Stimulated activated CD4-positive, alpha-beta T cell treated with anti-CD3 and anti-CD28 coated beads, Interleukin-2, amount 100 ng/mL, for 4 hours (primary cell): ENCODE results near the gene BSN.

Experiments
- DNase-seq: peaks from one replicate; pipeline ENCODE4 v3.0.0-alpha.2; 2020; ENCODE audit warnings: low read depth

The BSN gene

GRCh38 chr3:49553692-49554632 lies at the start of gene BSN:
BSN (plus strand) TSS chr3:49554477; CDS start chr3:49554603, 126 bp downstream.
- DNase-seq: peak; percentile 85

- DNase-seq: no peak
Observed at GRCh38 chr3:49506906-49507305, 47.4 kb upstream of the BSN start.

GRCh38 chr3:49509028-49509561 lies 45.2 kb upstream of the BSN start:
- DNase-seq: no peak

- no peak for DNase-seq
Observed at GRCh38 chr3:49511639-49512038, 42.6 kb upstream of the BSN start.

GRCh38 chr3:49512781-49513355 lies 41.4 kb upstream of the BSN start:
- DNase-seq: no peak

GRCh38 chr3:49513494-49514124 lies 40.7 kb upstream of the BSN start:
- no peak for DNase-seq

- DNase-seq: no peak
Observed at GRCh38 chr3:49518016-49518415, 36.3 kb upstream of the BSN start.

GRCh38 chr3:49518441-49518840 lies 35.8 kb upstream of the BSN start:
- no peak for DNase-seq

GRCh38 chr3:49519296-49519695 lies 35.0 kb upstream of the BSN start:
- no peak for DNase-seq

GRCh38 chr3:49519916-49520385 lies 34.3 kb upstream of the BSN start:
- DNase-seq: no peak

- no peak for DNase-seq
Observed at GRCh38 chr3:49523756-49524747, 30.2 kb upstream of the BSN start.

- no peak for DNase-seq
Observed at GRCh38 chr3:49529567-49529966, 24.7 kb upstream of the BSN start.

GRCh38 chr3:49530231-49530630 lies 24.0 kb upstream of the BSN start:
- DNase-seq: no peak

- no peak for DNase-seq
Observed at GRCh38 chr3:49530701-49531100, 23.6 kb upstream of the BSN start.

- DNase-seq: no peak
Observed at GRCh38 chr3:49531218-49531617, 23.1 kb upstream of the BSN start.

- DNase-seq: no peak
Observed at GRCh38 chr3:49531715-49532114, 22.6 kb upstream of the BSN start.

GRCh38 chr3:49533031-49533430 lies 21.2 kb upstream of the BSN start:
- DNase-seq: no peak

- no peak for DNase-seq
Observed at GRCh38 chr3:49533786-49534519, 20.3 kb upstream of the BSN start.

- DNase-seq: no peak
Observed at GRCh38 chr3:49534581-49535441, 19.5 kb upstream of the BSN start.
